Sigmoid colon (tissue), 7 donors: Measurements from ENCODE around the gene TELO2. TPM values are rescaled to one million over a fixed set of nuclear protein-coding genes. Genes with fewer than 3 reads are reported as not detected.

Experiments used
- DNase-seq: peaks from one replicate; pipeline ENCODE4 v3.0.0-alpha.2; 2019
- H3K27ac ChIP-seq, 4 donors: fragments of 200-600 bp; sonication (generic); one replicate each; pipeline ENCODE4 v1.5.1; 2016 to 2019; ENCODE audit warnings: mild to moderate bottlenecking in 1 of 4
- H3K27me3 ChIP-seq, 3 donors: fragments of 200-600 bp; sonication (generic); one replicate each; pipeline ENCODE4 v1.5.1; 2019; ENCODE audit warnings: mild to moderate bottlenecking in 1 of 3
- H3K36me3 ChIP-seq, 4 donors: fragments of 200-600 bp; sonication (generic); one replicate each; pipeline ENCODE4 v1.5.1; 2016 to 2019
- H3K4me1 ChIP-seq, 4 donors: fragments of 200-600 bp; sonication (generic); one replicate each; pipeline ENCODE4 v1.5.1; 2017 to 2019
- H3K4me3 ChIP-seq, 4 donors: fragments of 200-600 bp; sonication (generic); one replicate each; pipeline ENCODE4 v1.5.1; 2017 to 2019; ENCODE audit warnings: mild to moderate bottlenecking in 2 of 4, moderate library complexity in 1 of 4
- H3K9me3 ChIP-seq, 4 donors: fragments of 200-600 bp in 3 of 4; sonication (generic) in 3 of 4; one replicate each; pipeline versions ENCODE4 v1.5.1 to v1.6.1; 2013 to 2019
- EP300 ChIP-seq, 4 donors: sonication (generic); formaldehyde crosslinking; IDR thresholded peaks; one replicate each; pipeline ENCODE4 v1.6.1; 2017; ENCODE audit warnings: antibody characterized with exemption in 4 of 4
- POLR2A ChIP-seq, 2 donors: fragments of 450-650 bp; IDR thresholded peaks; one replicate each; pipeline ENCODE4 v1.6.1; 2016; ENCODE audit warnings: antibody characterized with exemption in 2 of 2, mild to moderate bottlenecking in 2 of 2, moderate library complexity in 2 of 2
- POLR2AphosphoS5 ChIP-seq, 4 donors: sonication (generic); formaldehyde crosslinking; IDR thresholded peaks; one replicate each; pipeline ENCODE4 v1.6.1; 2017; ENCODE audit warnings: antibody characterized with exemption in 4 of 4
- WGBS, 2 donors: extraction: QIAGEN DNeasy Blood & Tissue Kit; methylation state at CpG; one replicate each; pipeline ENCODE4 v1.1.7; 2013; 5-methylcytosine and 5-hydroxymethylcytosine counted together
- intact Hi-C: fragments of 100-400 bp; cut with DNase I; formaldehyde crosslinking; loops from one replicate; pipeline ENCODE4 v1.15.1; 2023
- polyA plus RNA-seq, 3 donors: library from polyadenylated mRNA; stranded (reverse); fragments of 200-250 nt; gene quantifications; one replicate each; pipeline ENCODE4 v1.2.3, GENCODE V29; 2013
- total RNA-seq, 4 donors: library from RNA; depleted of rRNA; stranded (reverse); fragments of >200 nt; gene quantifications; one replicate each; pipeline ENCODE4 v1.1.0, GENCODE V29; 2016
- TF ChIP-seq, protein P1 (sequence below), 4 experiments: fragments of 450-650 bp in 3 of 4; fragments of 200-600 bp in 1 of 4; IDR thresholded peaks; one replicate each; pipeline ENCODE4 v1.5.1; 2016 to 2019; ENCODE audit warnings: antibody characterized with exemption in 4 of 4, mild to moderate bottlenecking in 3 of 4, moderate library complexity in 2 of 4
- donor health status: healthy with polysubstance abuse.
- donor health status: Bipolar disorder and iron deficiency.
- donor health status: healthy.

The TELO2 gene
- total and polyA plus RNA-seq, 7 donors: 10.4 to 60.3 (median 13.2) TPM

DNA sequence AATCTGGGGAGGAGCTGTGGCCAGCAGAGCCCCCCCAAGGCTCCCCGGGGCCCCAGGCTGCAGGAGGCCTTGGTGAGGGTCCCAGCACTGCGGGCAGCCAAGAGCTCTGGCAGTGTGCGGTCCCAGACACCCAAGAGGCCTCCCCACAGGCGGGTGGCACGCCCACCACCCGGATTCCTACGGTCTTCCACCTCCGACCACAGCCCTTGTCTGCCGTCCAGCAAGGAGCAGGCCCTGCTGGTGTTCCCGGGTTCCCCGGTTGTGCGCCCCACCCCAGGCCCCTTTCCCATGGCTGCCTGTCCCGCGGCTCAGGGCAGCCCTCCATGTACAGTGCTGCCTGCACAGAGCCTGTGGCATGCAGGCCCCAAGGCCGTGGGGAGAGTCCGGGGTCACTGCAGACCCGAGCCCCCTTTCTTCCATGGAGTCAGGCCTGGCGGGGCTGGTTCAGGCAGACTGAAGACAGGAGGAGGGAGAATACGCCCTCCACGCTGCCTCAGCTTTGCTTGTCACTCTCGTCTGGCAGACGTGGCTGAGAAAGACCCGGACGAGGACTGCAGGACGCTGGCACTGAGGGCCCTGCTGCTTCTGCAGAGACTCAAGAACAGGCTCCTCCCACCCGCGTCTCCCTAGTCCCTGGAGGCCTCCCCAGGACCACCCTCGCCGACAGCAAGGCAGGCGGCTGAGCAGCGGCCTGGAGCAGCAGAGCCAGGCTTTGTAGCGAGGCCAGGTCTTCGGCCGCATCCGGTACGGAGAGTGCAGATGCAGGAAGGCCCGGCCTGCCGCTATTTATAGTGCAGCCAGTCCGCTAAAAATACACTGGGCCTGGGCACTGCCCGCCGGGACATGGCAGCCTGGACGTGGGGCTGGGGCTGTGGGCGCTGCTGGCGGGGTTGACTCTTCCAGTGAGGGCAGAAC, 16.4 kb downstream of the TELO2 start:
- TF ChIP-seq POLR2AphosphoS5 (IDR thresholded peaks at IDR 0.05) (peak in 1 of 4 donors; percentile 16), POLR2A (IDR thresholded peaks at IDR 0.05) (no peak)
- Histone ChIP-seq H3K27me3 (no peaks in the 10 kb centered on the region), H3K4me3 (no peak overlapping the region), H3K27ac (peak overlapping the region; percentile 23 to 68 (median 50)), H3K4me1 (peaks cover 0 to 7% (median 0%) of the 10 kb centered on the region in 4 donors), H3K36me3 (peaks cover 0 to 54% (median 4%) of the 10 kb centered on the region in 4 donors), H3K9me3 (no peaks in the 10 kb centered on the region)
- DNase-seq: no peak
- intact Hi-C loops: no loop called here
- WGBS, 2 donors: 85 to 91% methylated on average over 44 of the region's 44 CpGs

DNA sequence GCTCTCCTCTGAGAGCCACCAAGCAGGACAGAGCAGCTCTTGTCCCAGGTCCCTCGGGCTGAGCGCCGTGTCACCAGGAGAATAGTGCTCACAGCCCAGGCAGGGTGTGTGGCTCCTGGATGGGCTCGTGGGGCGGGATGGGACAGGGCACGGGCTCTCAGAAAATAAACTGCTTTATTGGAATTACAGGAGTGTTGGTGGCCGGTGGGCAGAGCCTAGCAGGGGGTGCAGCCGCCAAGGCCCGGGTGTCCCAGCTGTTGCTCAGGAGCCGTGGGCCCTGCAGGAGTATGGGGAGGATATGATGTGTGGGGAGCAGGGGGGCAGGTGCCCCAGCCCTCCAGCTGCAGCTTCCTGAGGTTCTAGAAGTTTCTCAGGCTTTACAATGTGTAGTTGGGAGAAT, 17.1 kb downstream of the TELO2 start:
- WGBS, 2 donors: 92% methylated on average over 10 of the region's 10 CpGs
- H3K27ac ChIP-seq: peak overlapping the region; percentile 23 to 68 (median 50)
- no peak for DNase-seq
- no peak overlapping the region for H3K4me3 ChIP-seq
- H3K4me1 ChIP-seq: peaks cover 0 to 7% (median 0%) of the 10 kb centered on the region in 4 donors
- intact Hi-C loops: no loop called here
- no peaks in the 10 kb centered on the region for H3K9me3 ChIP-seq
- H3K36me3 ChIP-seq: peaks cover 0 to 55% (median 4%) of the 10 kb centered on the region in 4 donors
- H3K27me3 ChIP-seq: no peaks in the 10 kb centered on the region
- no peak for TF ChIP-seq POLR2A (IDR thresholded peaks at IDR 0.05)
- no peak for TF ChIP-seq POLR2AphosphoS5 (IDR thresholded peaks at IDR 0.05)
- TF ChIP-seq, protein P1, sequence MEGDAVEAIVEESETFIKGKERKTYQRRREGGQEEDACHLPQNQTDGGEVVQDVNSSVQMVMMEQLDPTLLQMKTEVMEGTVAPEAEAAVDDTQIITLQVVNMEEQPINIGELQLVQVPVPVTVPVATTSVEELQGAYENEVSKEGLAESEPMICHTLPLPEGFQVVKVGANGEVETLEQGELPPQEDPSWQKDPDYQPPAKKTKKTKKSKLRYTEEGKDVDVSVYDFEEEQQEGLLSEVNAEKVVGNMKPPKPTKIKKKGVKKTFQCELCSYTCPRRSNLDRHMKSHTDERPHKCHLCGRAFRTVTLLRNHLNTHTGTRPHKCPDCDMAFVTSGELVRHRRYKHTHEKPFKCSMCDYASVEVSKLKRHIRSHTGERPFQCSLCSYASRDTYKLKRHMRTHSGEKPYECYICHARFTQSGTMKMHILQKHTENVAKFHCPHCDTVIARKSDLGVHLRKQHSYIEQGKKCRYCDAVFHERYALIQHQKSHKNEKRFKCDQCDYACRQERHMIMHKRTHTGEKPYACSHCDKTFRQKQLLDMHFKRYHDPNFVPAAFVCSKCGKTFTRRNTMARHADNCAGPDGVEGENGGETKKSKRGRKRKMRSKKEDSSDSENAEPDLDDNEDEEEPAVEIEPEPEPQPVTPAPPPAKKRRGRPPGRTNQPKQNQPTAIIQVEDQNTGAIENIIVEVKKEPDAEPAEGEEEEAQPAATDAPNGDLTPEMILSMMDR (IDR thresholded peaks at IDR 0.05): no peak
- TF ChIP-seq EP300 (IDR thresholded peaks at IDR 0.05): no peak

DNA sequence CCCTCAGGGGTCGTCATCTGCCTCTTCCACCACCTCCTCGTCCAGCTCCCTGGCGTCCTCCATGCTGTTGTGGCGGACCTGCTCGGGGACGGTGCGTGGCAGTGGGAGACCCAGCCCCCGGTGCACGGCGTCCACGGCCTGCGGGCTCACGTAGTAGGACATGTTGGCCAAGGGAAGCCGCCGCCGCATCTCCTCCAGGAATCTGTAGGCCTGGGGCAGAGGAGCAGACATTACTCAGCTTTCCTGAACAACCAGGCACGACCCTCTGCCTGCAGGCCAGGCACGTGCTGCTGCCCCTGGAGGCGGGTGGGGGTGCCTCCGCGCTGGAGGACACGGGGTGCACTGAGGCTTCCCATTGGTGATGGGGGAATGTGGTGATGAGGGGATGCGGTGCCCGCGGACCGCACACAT, 17.8 kb downstream of the TELO2 start:
- TF ChIP-seq EP300 (IDR thresholded peaks at IDR 0.05) (no peak), POLR2A (IDR thresholded peaks at IDR 0.05) (no peak), POLR2AphosphoS5 (IDR thresholded peaks at IDR 0.05) (no peak)
- TF ChIP-seq, protein P1 (IDR thresholded peaks at IDR 0.05): no peak
- peaks cover 0 to 7% (median 0%) of the 10 kb centered on the region in 4 donors for H3K4me1 ChIP-seq
- no peaks in the 10 kb centered on the region for H3K9me3 ChIP-seq
- H3K36me3 ChIP-seq: peaks cover 0 to 50% (median 4%) of the 10 kb centered on the region in 4 donors
- 94 to 95% methylated on average over 26 of the region's 26 CpGs for WGBS, 2 donors
- H3K27ac ChIP-seq: no peak overlapping the region
- no peaks in the 10 kb centered on the region for H3K27me3 ChIP-seq
- intact Hi-C loops: no loop called here
- no peak for DNase-seq
- H3K4me3 ChIP-seq: no peak overlapping the region

DNA sequence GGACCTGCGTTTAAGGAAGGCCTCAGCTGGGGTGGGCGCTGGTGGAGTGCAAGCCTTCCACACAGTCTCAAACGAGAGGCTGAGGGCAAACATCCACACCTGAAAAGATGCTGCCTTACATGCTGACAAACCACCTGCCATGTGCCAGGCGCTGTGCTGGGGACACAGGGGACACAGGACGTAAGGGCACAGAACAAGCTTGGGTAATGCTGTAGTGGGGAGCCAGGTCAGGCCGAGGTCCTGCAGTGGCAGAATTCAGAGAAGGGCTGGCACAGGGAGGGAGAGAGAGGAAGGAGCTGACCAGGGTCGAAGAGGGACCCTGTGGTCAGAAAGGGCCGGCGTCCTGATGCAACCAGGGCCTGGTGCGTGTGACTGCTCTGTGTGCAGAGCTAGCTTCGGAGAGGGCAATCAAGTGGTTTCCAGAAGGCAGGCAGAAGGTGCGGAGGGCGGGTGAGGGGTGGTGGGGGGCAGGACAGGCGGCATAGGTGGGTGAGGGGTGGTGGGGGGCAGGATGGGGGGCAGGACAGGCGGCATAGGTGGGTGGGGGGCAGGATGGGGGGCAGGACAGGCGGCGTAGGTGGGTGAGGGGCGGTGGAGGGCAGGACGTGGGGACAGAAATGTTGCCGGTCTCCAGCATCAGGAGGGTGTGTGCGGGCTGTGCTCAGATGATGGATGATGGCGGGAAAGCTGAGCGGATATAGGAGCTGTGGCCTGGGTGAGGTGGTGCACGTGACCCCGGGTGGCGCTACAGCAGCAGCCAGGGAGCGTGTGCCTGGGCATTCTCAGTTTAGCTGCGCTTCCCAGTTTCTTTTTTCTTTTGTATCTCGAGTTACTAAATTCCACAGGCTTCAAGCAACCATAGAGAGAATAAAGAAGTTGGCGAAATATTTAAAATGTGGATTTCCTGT, 18.8 kb downstream of the TELO2 start:
- H3K27me3 ChIP-seq: no peaks in the 10 kb centered on the region
- H3K4me1 ChIP-seq: peaks cover 0 to 7% (median 0%) of the 10 kb centered on the region in 4 donors
- no peak for DNase-seq
- no peak overlapping the region for H3K27ac ChIP-seq
- no peak for TF ChIP-seq POLR2AphosphoS5 (IDR thresholded peaks at IDR 0.05)
- TF ChIP-seq EP300 (IDR thresholded peaks at IDR 0.05): no peak
- TF ChIP-seq, protein P1 (IDR thresholded peaks at IDR 0.05): no peak
- TF ChIP-seq POLR2A (IDR thresholded peaks at IDR 0.05): no peak
- H3K36me3 ChIP-seq: peaks cover 0 to 40% (median 4%) of the 10 kb centered on the region in 4 donors
- H3K4me3 ChIP-seq: no peak overlapping the region
- WGBS, 2 donors: 89% methylated on average over 30 of the region's 30 CpGs
- H3K9me3 ChIP-seq: no peaks in the 10 kb centered on the region
- intact Hi-C loops: no loop called here
